Transverse colon (tissue), 4 donors: Measurements from ENCODE around the gene S100A10.

Experiments used
- CTCF ChIP-seq, 5 experiments: fragments of 200-600 bp in 3 of 5; fragments of 450-650 bp in 2 of 5; sonication (generic) in 3 of 5; IDR thresholded peaks; 1 replicate in 2 of 5; 2 replicates in 3 of 5; pipeline ENCODE4 v1.5.1; 2016 to 2017; ENCODE audit warnings: antibody characterized with exemption in 5 of 5, inconsistent platforms in 3 of 5, mild to moderate bottlenecking in 2 of 5, moderate library complexity in 1 of 5
- POLR2A ChIP-seq: fragments of 450-650 bp; IDR thresholded peaks from one replicate; pipeline ENCODE4 v1.6.1; 2016; ENCODE audit warnings: antibody characterized with exemption, mild to moderate bottlenecking, moderate library complexity
- POLR2AphosphoS5 ChIP-seq, 3 donors: sonication (generic); formaldehyde crosslinking; IDR thresholded peaks; one replicate each; pipeline ENCODE4 v1.6.1; 2016; ENCODE audit warnings: antibody characterized with exemption in 3 of 3

DNA sequence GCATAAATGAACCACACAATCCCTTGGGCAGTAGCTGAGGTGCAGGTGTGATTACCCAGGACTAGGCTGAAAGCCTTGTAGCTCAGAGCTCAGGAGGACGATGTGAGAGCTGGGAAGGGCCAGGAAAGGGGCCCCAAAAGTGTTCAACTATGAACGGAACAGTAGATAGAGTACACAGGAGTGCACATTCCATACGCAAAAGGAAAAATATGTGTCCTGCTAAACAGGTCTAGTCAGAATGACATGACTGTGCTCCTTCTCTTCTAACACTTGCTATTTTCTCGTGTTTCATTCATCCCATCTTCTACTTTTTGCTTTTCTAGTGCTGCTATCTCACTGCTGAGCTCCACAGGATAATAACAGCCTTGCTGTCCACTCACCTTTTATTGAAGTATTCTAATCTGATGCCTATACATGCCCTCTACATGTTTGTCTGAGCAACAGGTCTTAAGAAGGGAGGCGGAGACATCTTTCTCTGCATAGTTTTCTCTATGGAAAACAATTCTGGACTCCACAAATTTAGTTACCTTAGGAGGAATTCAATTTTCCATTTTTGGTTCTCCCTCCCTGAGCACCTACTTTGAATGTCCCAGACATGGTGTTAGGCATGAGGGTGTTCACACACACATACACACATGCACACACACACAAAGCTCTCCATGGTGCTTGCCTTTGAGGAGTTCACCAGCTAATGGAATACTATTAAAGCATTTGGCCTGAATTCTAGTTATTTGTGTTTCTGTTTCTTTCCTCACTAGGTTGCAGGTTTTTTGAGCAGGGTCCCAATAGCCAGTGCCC, 3.4 kb downstream of the S100A10 start:
- TF ChIP-seq CTCF (IDR thresholded peaks at IDR 0.05) (no peak), POLR2AphosphoS5 (IDR thresholded peaks at IDR 0.05) (no peak), POLR2A (no peak)
